ENCODE measurements around the gene FGFR2. TPM values are rescaled to one million over a fixed set of nuclear protein-coding genes. Genes with fewer than 3 reads are reported as not detected.

FGFR2 gene
- total RNA-seq, 1 donor from 2014 or later: 58.4 TPM

DNA sequence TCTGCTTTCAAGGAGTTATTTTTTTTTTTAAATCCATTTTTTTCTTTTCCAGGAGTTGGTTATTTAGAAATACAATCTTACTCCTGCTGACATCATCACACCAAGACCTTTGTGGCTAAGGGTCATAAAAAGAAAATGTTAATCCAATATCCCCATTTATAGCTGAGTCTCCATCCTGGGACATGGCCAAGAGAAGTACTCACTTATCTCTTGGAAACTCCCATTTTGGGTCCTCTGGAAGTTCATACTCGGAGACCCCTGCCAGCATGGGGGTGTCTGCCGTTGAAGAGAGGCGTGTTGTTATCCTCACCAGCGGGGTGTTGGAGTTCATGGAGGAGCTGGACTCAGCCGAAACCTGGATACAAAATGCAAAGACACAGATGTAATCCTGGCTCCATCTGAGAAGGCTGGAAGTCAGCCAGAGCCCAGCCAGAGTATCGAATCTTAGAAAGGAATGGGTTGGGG lies 94.6 kb downstream of the FGFR2 start:
- peaks cover 3% of the 10 kb centered on the region for H3K36me3 Mint-ChIP-seq (ENCODE audit: low read depth)
- no peak overlapping the region for H3K4me3 Mint-ChIP-seq
- peaks cover 20% of the 10 kb centered on the region for H3K4me1 Mint-ChIP-seq
- H3K27ac Mint-ChIP-seq (ENCODE audit: unreplicated experiment): no peak overlapping the region
- H3K27me3 Mint-ChIP-seq (ENCODE audit: low read depth): peaks cover 53% of the 10 kb centered on the region
- no peak for DNase-seq (ENCODE audit: low read depth, low spot score)
- TF ChIP-seq, protein P1, sequence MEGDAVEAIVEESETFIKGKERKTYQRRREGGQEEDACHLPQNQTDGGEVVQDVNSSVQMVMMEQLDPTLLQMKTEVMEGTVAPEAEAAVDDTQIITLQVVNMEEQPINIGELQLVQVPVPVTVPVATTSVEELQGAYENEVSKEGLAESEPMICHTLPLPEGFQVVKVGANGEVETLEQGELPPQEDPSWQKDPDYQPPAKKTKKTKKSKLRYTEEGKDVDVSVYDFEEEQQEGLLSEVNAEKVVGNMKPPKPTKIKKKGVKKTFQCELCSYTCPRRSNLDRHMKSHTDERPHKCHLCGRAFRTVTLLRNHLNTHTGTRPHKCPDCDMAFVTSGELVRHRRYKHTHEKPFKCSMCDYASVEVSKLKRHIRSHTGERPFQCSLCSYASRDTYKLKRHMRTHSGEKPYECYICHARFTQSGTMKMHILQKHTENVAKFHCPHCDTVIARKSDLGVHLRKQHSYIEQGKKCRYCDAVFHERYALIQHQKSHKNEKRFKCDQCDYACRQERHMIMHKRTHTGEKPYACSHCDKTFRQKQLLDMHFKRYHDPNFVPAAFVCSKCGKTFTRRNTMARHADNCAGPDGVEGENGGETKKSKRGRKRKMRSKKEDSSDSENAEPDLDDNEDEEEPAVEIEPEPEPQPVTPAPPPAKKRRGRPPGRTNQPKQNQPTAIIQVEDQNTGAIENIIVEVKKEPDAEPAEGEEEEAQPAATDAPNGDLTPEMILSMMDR (conservative IDR thresholded peaks at IDR 0.05): no peak
- H3K9me3 Mint-ChIP-seq: no peaks in the 10 kb centered on the region

DNA sequence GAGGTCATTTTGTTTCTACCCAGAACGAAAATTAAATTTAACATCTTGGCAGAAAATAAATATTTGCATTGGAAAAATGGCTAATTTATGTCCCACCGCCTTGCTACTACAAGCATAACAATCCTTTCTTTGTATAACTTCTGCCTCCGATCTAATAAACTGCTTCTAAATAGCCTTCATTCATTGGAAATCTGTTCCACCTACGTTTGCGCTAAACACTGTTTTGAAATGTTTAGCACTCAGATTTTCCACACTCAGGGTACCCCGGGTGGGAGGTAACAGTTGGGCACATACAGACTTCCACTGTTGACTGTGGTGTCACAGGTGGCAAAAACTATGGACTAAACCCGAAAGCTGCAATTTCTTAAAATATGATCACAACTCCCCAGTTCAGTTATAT lies 96.4 kb downstream of the FGFR2 start:
- H3K27ac Mint-ChIP-seq (ENCODE audit: unreplicated experiment): no peak overlapping the region
- no peak for DNase-seq (ENCODE audit: low read depth, low spot score)
- H3K4me1 Mint-ChIP-seq: peaks cover 20% of the 10 kb centered on the region
- H3K27me3 Mint-ChIP-seq (ENCODE audit: low read depth): peaks cover 51% of the 10 kb centered on the region
- H3K36me3 Mint-ChIP-seq (ENCODE audit: low read depth): peaks cover 3% of the 10 kb centered on the region
- peak overlapping the region; percentile 36 for H3K4me3 Mint-ChIP-seq
- TF ChIP-seq, protein P1 (conservative IDR thresholded peaks at IDR 0.05): no peak
- H3K9me3 Mint-ChIP-seq: no peaks in the 10 kb centered on the region

DNA sequence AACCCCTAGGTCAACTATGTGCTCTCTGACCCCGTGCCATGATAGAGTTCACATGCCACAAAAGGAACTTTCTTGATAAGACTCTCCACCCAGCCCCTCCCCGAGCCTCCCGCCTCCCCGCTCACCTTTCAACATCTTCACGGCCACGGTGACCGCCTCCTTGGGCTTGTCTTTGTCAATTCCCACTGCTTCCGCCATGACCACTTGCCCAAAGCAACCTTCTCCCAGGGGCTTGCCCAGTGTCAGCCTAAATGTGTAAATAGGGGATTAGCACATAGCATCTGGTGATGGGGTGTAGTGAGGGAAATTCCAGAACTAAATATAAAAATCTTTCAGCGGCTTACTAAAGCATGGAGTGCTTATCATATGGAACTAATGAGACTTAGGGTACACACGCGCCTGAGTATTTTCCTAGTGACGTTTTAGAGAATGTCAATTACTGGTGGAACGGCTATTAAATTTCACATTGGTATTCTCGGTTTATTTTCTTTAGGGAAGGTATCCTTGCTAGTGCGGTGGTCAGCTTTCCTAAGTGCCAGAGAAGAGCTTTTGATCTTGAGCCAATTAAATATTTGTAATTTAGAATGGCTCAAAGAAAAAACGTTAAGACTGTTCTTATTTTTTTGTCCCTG lies 97.4 kb downstream of the FGFR2 start:
- Mint-ChIP-seq H3K27me3 (ENCODE audit: low read depth) (peaks cover 45% of the 10 kb centered on the region), H3K9me3 (no peaks in the 10 kb centered on the region), H3K4me3 (peak overlapping the region; percentile 11), H3K27ac (ENCODE audit: unreplicated experiment) (no peak overlapping the region), H3K4me1 (peaks cover 20% of the 10 kb centered on the region), H3K36me3 (ENCODE audit: low read depth) (peaks cover 3% of the 10 kb centered on the region)
- TF ChIP-seq, protein P1 (conservative IDR thresholded peaks at IDR 0.05): no peak
- no peak for DNase-seq (ENCODE audit: low read depth, low spot score)

DNA sequence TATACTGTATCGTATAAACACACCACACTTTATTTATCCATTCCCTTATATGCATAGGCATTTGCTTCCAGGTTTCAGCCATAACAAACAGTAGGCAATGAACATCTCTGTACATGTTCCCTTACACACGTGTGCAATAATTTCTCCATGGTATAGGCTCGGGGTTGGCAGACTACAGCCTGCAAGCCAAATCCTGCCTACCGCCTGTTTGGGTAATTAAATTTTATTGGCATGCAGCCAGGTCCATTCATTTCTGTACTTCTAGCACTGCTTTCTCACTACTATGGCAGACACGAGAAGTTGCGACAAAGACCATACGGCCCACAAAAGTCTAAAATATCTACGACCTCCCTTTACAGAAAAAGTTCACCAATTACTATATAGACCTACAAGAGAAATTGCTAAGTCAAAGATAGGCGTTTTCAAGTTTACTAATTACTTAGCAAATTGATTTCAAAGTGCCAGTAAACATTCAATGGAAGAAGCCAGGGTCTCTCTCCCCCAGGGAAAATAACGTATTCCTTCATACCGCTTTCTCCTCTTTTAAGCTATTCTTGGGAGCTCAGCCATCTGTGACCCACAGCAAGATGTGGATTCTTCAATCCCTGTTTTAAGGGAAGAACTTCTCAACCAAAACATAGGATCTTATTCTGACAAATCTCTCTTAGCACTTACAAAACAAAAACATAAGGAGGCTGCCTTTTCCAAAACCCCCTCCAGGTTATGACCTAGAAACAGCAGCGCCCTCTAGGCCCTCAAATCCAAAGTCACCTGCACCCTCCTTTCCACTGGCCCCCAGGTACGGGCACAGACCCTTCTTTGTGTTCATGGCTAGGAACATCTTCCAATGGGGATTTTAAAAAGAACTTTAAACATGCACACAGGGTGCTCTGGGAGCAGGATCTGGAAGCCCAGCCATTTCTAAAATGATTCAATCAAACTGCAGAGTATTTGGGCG lies 100.5 kb downstream of the FGFR2 start:
- Mint-ChIP-seq H3K36me3 (ENCODE audit: low read depth) (peaks cover 11% of the 10 kb centered on the region), H3K9me3 (no peaks in the 10 kb centered on the region), H3K27me3 (ENCODE audit: low read depth) (peaks cover 27% of the 10 kb centered on the region), H3K4me3 (no peak overlapping the region), H3K4me1 (peaks cover 20% of the 10 kb centered on the region), H3K27ac (ENCODE audit: unreplicated experiment) (no peak overlapping the region)
- DNase-seq (ENCODE audit: low read depth, low spot score): no peak
- TF ChIP-seq, protein P1 (conservative IDR thresholded peaks at IDR 0.05): no peak

DNA sequence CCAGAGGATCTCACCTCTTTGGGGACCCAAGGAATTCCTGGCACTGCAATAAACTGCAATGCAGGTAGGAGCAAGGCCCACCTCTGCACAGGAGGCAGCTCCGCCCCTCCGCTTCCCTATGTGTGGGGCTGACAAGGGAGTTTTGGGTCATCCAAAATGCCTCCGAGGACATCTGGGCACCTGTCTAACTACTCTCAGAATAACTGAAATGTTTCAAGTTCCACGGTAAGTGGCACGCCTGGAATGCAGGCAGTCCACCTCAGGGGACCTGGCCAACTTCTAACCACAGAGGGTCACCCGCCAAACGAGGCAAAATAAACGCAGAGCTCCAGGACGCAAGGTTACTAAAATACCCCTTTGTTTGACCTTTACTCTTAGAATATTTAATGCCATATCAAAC lies 102.5 kb downstream of the FGFR2 start:
- peaks cover 10% of the 10 kb centered on the region for H3K4me1 Mint-ChIP-seq
- no peaks in the 10 kb centered on the region for H3K9me3 Mint-ChIP-seq
- no peak for DNase-seq (ENCODE audit: low read depth, low spot score)
- H3K27ac Mint-ChIP-seq (ENCODE audit: unreplicated experiment): no peak overlapping the region
- TF ChIP-seq, protein P1 (conservative IDR thresholded peaks at IDR 0.05): no peak
- peaks cover 20% of the 10 kb centered on the region for H3K27me3 Mint-ChIP-seq (ENCODE audit: low read depth)
- peaks cover 11% of the 10 kb centered on the region for H3K36me3 Mint-ChIP-seq (ENCODE audit: low read depth)
- no peak overlapping the region for H3K4me3 Mint-ChIP-seq

Measured in neural crest cell (in vitro differentiated cells).